ENCODE measurements around the gene THG1L. TPM values are rescaled to one million over a fixed set of nuclear protein-coding genes. Genes with fewer than 3 reads are reported as not detected.

The THG1L gene
- total RNA-seq, 1 donor from 2014 or later = 25.6 TPM

GRCh38 chr5:157743163-157744050, 12.2 kb downstream of the THG1L start, which contains the start of gene LSM11:
Gene LSM11, plus strand, starts transcription at chr5:157743712. Its CDS starts 39 bp downstream, at chr5:157743751.
- Mint-ChIP-seq H3K4me3 (peak within 1 kb of the TSS; percentile 92), H3K4me1 (peaks cover 22% of the 10 kb centered on the region), H3K27me3 (no peaks in the 10 kb centered on the region), H3K9me3 (no peaks in the 10 kb centered on the region), H3K36me3 (ENCODE audit: low read depth) (peaks cover 14% of the 10 kb centered on the region), H3K27ac (peak within 1 kb of the TSS; percentile 80)
- CTCF ChIA-PET = interaction anchor here (0.6 to 4.8 kb wide), 50 partner anchors 12 to 1075 kb away, joined by 3 to 63 read pairs (median 4); partner anchors contain the start of genes C5orf52, SOX30 and THG1L
- ATAC-seq (ENCODE audit: low read depth) = peak; percentile 96
- intact Hi-C loops (cut with micrococcal nuclease) = loop anchor here (1.0 to 5.0 kb wide), 12 partner anchors 12 to 1464 kb away; partner anchors contain the start of genes RNF145 and THG1L
- TF ChIP-seq CTCF (IDR thresholded peaks at IDR 0.05) = peak; percentile 67
- POLR2A ChIA-PET = interaction anchor here (0.5 to 1.8 kb wide), 13 partner anchors 11 to 401 kb away, joined by 3 to 22 read pairs (median 4); partner anchors contain the start of gene THG1L
- DNase-seq = peak; percentile 96

- CTCF ChIA-PET = interaction anchor here (0.7 to 4.8 kb wide), 27 partner anchors 13 to 1074 kb away, joined by 3 to 63 read pairs (median 4); partner anchors contain the start of genes C5orf52 and THG1L
- ATAC-seq (ENCODE audit: low read depth) (no peak), DNase-seq (no peak)
- peaks cover 10% of the 10 kb centered on the region for H3K36me3 Mint-ChIP-seq (ENCODE audit: low read depth)
- H3K4me1 Mint-ChIP-seq = peaks cover 22% of the 10 kb centered on the region
- H3K4me3 Mint-ChIP-seq = peak overlapping the region; percentile 92
- H3K27ac Mint-ChIP-seq = peak overlapping the region; percentile 80
- POLR2A ChIA-PET = interaction anchor here (0.5 to 1.8 kb wide), 9 partner anchors 13 to 402 kb away, joined by 3 to 22 read pairs (median 4); partner anchors contain the start of gene THG1L
- no peaks in the 10 kb centered on the region for H3K27me3 Mint-ChIP-seq
- intact Hi-C loops (cut with micrococcal nuclease) = loop anchor here (5.0 kb wide), 2 partner anchors 377 to 1463 kb away; partner anchors contain the start of gene RNF145
- no peaks in the 10 kb centered on the region for H3K9me3 Mint-ChIP-seq
- TF ChIP-seq CTCF (IDR thresholded peaks at IDR 0.05) = no peak
These were observed 13.1 kb downstream of the THG1L start for GRCh38 chr5:157744051-157745011.

GRCh38 chr5:157745041-157745456, 13.8 kb downstream of the THG1L start:
- Mint-ChIP-seq H3K4me3 (peak overlapping the region; percentile 44), H3K27me3 (no peaks in the 10 kb centered on the region), H3K27ac (no peak overlapping the region), H3K36me3 (ENCODE audit: low read depth) (peaks cover 3% of the 10 kb centered on the region), H3K4me1 (peaks cover 22% of the 10 kb centered on the region), H3K9me3 (no peaks in the 10 kb centered on the region)
- ChIA-PET POLR2A (interaction anchor here (0.5 to 0.6 kb wide), 2 partner anchors 185 to 361 kb away, joined by 5 to 8 read pairs; no protein-coding TSS in a partner anchor), CTCF (interaction anchor here (1.5 to 4.8 kb wide), 5 partner anchors 26 to 416 kb away, joined by 3 to 49 read pairs (median 17); no protein-coding TSS in a partner anchor)
- intact Hi-C loops (cut with micrococcal nuclease) = no loop called here
- ATAC-seq (ENCODE audit: low read depth) (no peak), DNase-seq (no peak)
- no peak for TF ChIP-seq CTCF (IDR thresholded peaks at IDR 0.05)

- Mint-ChIP-seq H3K27ac (no peak overlapping the region), H3K9me3 (no peaks in the 10 kb centered on the region), H3K27me3 (no peaks in the 10 kb centered on the region), H3K36me3 (ENCODE audit: low read depth) (peaks cover 15% of the 10 kb centered on the region), H3K4me3 (no peak overlapping the region), H3K4me1 (peaks cover 22% of the 10 kb centered on the region)
- no peak for DNase-seq
- ChIA-PET POLR2A (no interaction called here), CTCF (interaction anchor here (1.4 to 4.8 kb wide), 3 partner anchors 78 to 418 kb away, joined by 4 to 33 read pairs (median 5); no protein-coding TSS in a partner anchor)
- intact Hi-C loops (cut with micrococcal nuclease) = no loop called here
- no peak for TF ChIP-seq CTCF (IDR thresholded peaks at IDR 0.05)
- ATAC-seq (ENCODE audit: low read depth) = no peak
These were observed 16.0 kb downstream of the THG1L start for GRCh38 chr5:157747173-157747740.

All from activated B cell treated with CpG ODN at 0.5 μM for 24 hours (primary cell).